B cell (primary cell): ENCODE measurements around the gene PRPF19. TPM values are rescaled to one million over a fixed set of nuclear protein-coding genes. Genes with fewer than 3 reads are reported as not detected.
A peak's percentile ranks its signal among the peaks of the same experiment; 100 is the strongest.

ENCODE experiments used
- ATAC-seq: fragments of 200-7000 bp; cut with Tn5 transposase; one replicate; pipeline ENCODE4 v1.10.0; 2021; ENCODE audit warnings: low read depth, mild to moderate bottlenecking, moderate number of reproducible peaks, moderate library complexity
- CTCF ChIA-PET: fragments of 350-600 bp; sonication (Branson Sonifier 250); formaldehyde crosslinking; loops from one replicate; lab custom pipeline; 2021; ENCODE audit warnings: antibody characterized with exemption, inconsistent platforms; lab: Charles Lee
- POLR2A ChIA-PET: fragments of 350-600 bp; sonication (Branson Sonifier 250); formaldehyde crosslinking; loops from one replicate; lab custom pipeline; 2021; ENCODE audit warnings: antibody characterized with exemption; lab: Charles Lee
- DNase-seq: peaks from one replicate; pipeline ENCODE4 v3.0.0; 2013
- H2AFZ ChIP-seq: 2 replicates; pipeline ENCODE4 v1.6.1; 2012; ENCODE audit warnings: mild to moderate bottlenecking, low read depth, low read length; ENCODE audit not compliant: insufficient read depth, poor library complexity, severe bottlenecking
- H3K27ac ChIP-seq, 2 donors: 1 replicate in 1 of 2; 2 replicates in 1 of 2; pipeline ENCODE4 v1.5.1; 2012 to 2013; ENCODE audit warnings: low read length in 2 of 2, mild to moderate bottlenecking in 2 of 2, moderate library complexity in 1 of 2
- H3K27me3 ChIP-seq, 4 experiments: fragments of 200-600 bp in 1 of 4; sonication (generic) in 1 of 4; replicated peaks in 1 of 4; 1 replicate in 2 of 4; 2 replicates in 2 of 4; pipeline versions ENCODE4 v1.6.1 to v1.7.0; 2013 to 2016; ENCODE audit warnings: low read length in 3 of 4, mild to moderate bottlenecking in 2 of 4, mixed read lengths in 1 of 4, moderate library complexity in 1 of 4; ENCODE audit not compliant: insufficient read depth in 4 of 4, control insufficient read depth in 3 of 4; ENCODE audit errors: control extremely low read depth in 1 of 4
- H3K36me3 ChIP-seq, 2 experiments: replicated peaks in 1 of 2; 1 replicate in 1 of 2; 2 replicates in 1 of 2; pipeline versions ENCODE4 v1.6.1 to v1.7.1; 2013; ENCODE audit warnings: low read length in 1 of 2; ENCODE audit not compliant: insufficient read depth in 2 of 2, control insufficient read depth in 1 of 2; ENCODE audit errors: control extremely low read depth in 1 of 2, extremely low read depth in 1 of 2
- H3K4me1 ChIP-seq, 2 donors: fragments of 200-600 bp in 1 of 2; sonication (generic) in 1 of 2; 1 replicate in 1 of 2; 2 replicates in 1 of 2; pipeline versions ENCODE4 v1.5.1 to v1.6.1; 2013 to 2017; ENCODE audit warnings: low read length in 2 of 2; ENCODE audit not compliant: control insufficient read depth in 2 of 2, insufficient read depth in 2 of 2
- H3K4me2 ChIP-seq: replicated peaks from 2 replicates; pipeline ENCODE3; 2012; ENCODE audit warnings: mild to moderate bottlenecking, low read depth, low read length; ENCODE audit not compliant: poor library complexity, severe bottlenecking
- H3K4me3 ChIP-seq, 5 experiments: fragments of 200-600 bp in 1 of 5; sonication (generic) in 1 of 5; 1 replicate in 3 of 5; 2 replicates in 2 of 5; pipeline versions ENCODE4 v1.5.1 to v1.7.0; 2011 to 2016; ENCODE audit warnings: low read length in 4 of 5, mild to moderate bottlenecking in 4 of 5, low read depth in 2 of 5, control low read depth in 1 of 5, moderate library complexity in 1 of 5; ENCODE audit not compliant: insufficient read depth in 1 of 5; ENCODE audit errors: control extremely low read depth in 1 of 5, extremely low read depth in 1 of 5
- H3K79me2 ChIP-seq: fragments of 200-600 bp; sonication (generic); one replicate; pipeline ENCODE4 v1.6.0; 2016; ENCODE audit warnings: low read length; ENCODE audit not compliant: control insufficient read depth, insufficient read depth
- H3K9ac ChIP-seq: fragments of 200-600 bp; sonication (generic); 2 replicates; pipeline ENCODE4 v1.6.1; 2017; ENCODE audit warnings: mild to moderate bottlenecking, low read length, moderate library complexity
- H3K9me3 ChIP-seq, 3 donors: one replicate each; pipeline versions ENCODE4 v1.6.1 to v1.7.1; 2013; ENCODE audit warnings: low read length in 2 of 3; ENCODE audit not compliant: control insufficient read depth in 2 of 3, insufficient read depth in 1 of 3; ENCODE audit errors: control extremely low read depth in 1 of 3
- H4K20me1 ChIP-seq: 2 replicates; pipeline ENCODE4 v1.6.0; 2012; ENCODE audit warnings: mild to moderate bottlenecking, low read length; ENCODE audit not compliant: insufficient read depth, control insufficient read depth, poor library complexity, severe bottlenecking
- H3K27ac Mint-ChIP-seq: one replicate; pipeline ENCODE4 v1.8.0; 2021; ENCODE audit warnings: mixed read lengths
- H3K27me3 Mint-ChIP-seq: one replicate; pipeline ENCODE4 v1.8.0; 2021; ENCODE audit warnings: mixed read lengths
- H3K4me1 Mint-ChIP-seq: one replicate; pipeline ENCODE4 v1.8.0; 2021; ENCODE audit warnings: mixed read lengths
- H3K4me3 Mint-ChIP-seq: one replicate; pipeline ENCODE4 v1.8.0; 2021; ENCODE audit warnings: mixed read lengths
- H3K9me3 Mint-ChIP-seq: one replicate; pipeline ENCODE4 v1.8.0; 2022; ENCODE audit warnings: mixed read lengths; ENCODE audit not compliant: insufficient read depth
- EZH2 ChIP-seq: IDR thresholded peaks from 2 replicates; pipeline ENCODE4 v1.6.1; 2012; ENCODE audit warnings: borderline replicate concordance, low read depth, mild to moderate bottlenecking, moderate library complexity, low read length; ENCODE audit not compliant: insufficient read depth, poor library complexity, severe bottlenecking
- WGBS: methylation state at CpG from one replicate; pipeline ENCODE4 v1.1.5; 2013; ENCODE audit warnings: missing lambda C conversion rate; ENCODE audit not compliant: insufficient coverage; 5-methylcytosine and 5-hydroxymethylcytosine counted together
- intact Hi-C: fragments of 100-400 bp; cut with micrococcal nuclease; formaldehyde crosslinking; loops from one replicate; pipeline ENCODE4 v1.10.0; 2022
- polyA plus RNA-seq: library from polyadenylated mRNA; depleted of rRNA; stranded (reverse); fragments of >200 nt; gene quantifications from 2 replicates; pipeline ENCODE4 v1.2.3, GENCODE V29; 2012
- total RNA-seq, 2 donors: library from RNA; stranded (reverse); fragments of 120-200 nt in 1 of 2; gene quantifications; 1 replicate in 1 of 2; 2 replicates in 1 of 2; pipeline versions ENCODE4 v1.2.3 to v1.2.4, GENCODE V29; 2013 to 2022
- TF ChIP-seq, protein P1 (sequence below): fragments of 200-600 bp; IDR thresholded peaks from one replicate; pipeline ENCODE4 v1.8.0; 2022; ENCODE audit warnings: antibody characterized with exemption, mild to moderate bottlenecking

Gene PRPF19
- total and polyA plus RNA-seq, 2 donors (not counting 1 experiment from before 2014, with no cell fraction given), result 41.8 to 89.9 TPM

GRCh38 chr11:60921259-60921658, 14.9 kb upstream of the PRPF19 start:
- no peak overlapping the region for H3K4me3 Mint-ChIP-seq
- peaks cover 0 to 43% of the 10 kb centered on the region in 2 experiments for H3K36me3 ChIP-seq
- H2AFZ ChIP-seq, result no peak overlapping the region
- peaks cover 78% of the 10 kb centered on the region for H4K20me1 ChIP-seq
- H3K9me3 Mint-ChIP-seq, result no peaks in the 10 kb centered on the region
- DNase-seq (no peak), ATAC-seq (no peak)
- peaks cover 0 to 30% (median 7%) of the 10 kb centered on the region in 4 experiments for H3K27me3 ChIP-seq
- peaks cover 7% of the 10 kb centered on the region for H3K27me3 Mint-ChIP-seq
- CTCF ChIA-PET, result interaction anchor here (0.6 to 11.8 kb wide), 3 partner anchors 19 to 143 kb away, joined by 4 to 129 read pairs (median 4); partner anchors contain the start of gene PRPF19
- no peak overlapping the region for H3K27ac Mint-ChIP-seq
- peaks cover 0 to 4% (median 0%) of the 10 kb centered on the region in 3 donors for H3K9me3 ChIP-seq
- no peak overlapping the region for H3K4me3 ChIP-seq
- peaks cover 49% of the 10 kb centered on the region for H3K79me2 ChIP-seq
- TF ChIP-seq, protein P1, sequence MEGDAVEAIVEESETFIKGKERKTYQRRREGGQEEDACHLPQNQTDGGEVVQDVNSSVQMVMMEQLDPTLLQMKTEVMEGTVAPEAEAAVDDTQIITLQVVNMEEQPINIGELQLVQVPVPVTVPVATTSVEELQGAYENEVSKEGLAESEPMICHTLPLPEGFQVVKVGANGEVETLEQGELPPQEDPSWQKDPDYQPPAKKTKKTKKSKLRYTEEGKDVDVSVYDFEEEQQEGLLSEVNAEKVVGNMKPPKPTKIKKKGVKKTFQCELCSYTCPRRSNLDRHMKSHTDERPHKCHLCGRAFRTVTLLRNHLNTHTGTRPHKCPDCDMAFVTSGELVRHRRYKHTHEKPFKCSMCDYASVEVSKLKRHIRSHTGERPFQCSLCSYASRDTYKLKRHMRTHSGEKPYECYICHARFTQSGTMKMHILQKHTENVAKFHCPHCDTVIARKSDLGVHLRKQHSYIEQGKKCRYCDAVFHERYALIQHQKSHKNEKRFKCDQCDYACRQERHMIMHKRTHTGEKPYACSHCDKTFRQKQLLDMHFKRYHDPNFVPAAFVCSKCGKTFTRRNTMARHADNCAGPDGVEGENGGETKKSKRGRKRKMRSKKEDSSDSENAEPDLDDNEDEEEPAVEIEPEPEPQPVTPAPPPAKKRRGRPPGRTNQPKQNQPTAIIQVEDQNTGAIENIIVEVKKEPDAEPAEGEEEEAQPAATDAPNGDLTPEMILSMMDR, result no peak
- no peak for TF ChIP-seq EZH2
- no peak overlapping the region for H3K27ac ChIP-seq
- POLR2A ChIA-PET, result interaction anchor here (1.1 to 8.3 kb wide), 2 partner anchors 11 kb away, joined by 3 to 96 read pairs; no protein-coding TSS in a partner anchor
- H3K4me1 Mint-ChIP-seq, result peaks cover 63% of the 10 kb centered on the region
- H3K4me2 ChIP-seq, result no peak overlapping the region
- H3K9ac ChIP-seq, result no peak overlapping the region
- peaks cover 55 to 66% of the 10 kb centered on the region in 2 donors for H3K4me1 ChIP-seq
- intact Hi-C loops, result no loop called here
- WGBS, result 98% methylated on average over 5 of the region's 11 CpGs

GRCh38 chr11:60919956-60920355, 13.6 kb upstream of the PRPF19 start:
- 80% methylated on average over 1 of the region's 2 CpGs for WGBS
- Histone ChIP-seq H3K4me3 (no peak overlapping the region), H3K9ac (no peak overlapping the region), H3K36me3 (peaks cover 0 to 43% of the 10 kb centered on the region in 2 experiments), H3K27me3 (peaks cover 0 to 22% (median 6%) of the 10 kb centered on the region in 4 experiments), H2AFZ (no peak overlapping the region), H3K27ac (no peak overlapping the region), H4K20me1 (peaks cover 78% of the 10 kb centered on the region), H3K4me2 (peak overlapping the region; percentile 53), H3K4me1 (peaks cover 56 to 67% of the 10 kb centered on the region in 2 donors), H3K79me2 (peaks cover 59% of the 10 kb centered on the region), H3K9me3 (no peaks in the 10 kb centered on the region)
- no peak overlapping the region for H3K4me3 Mint-ChIP-seq
- no peaks in the 10 kb centered on the region for H3K9me3 Mint-ChIP-seq
- DNase-seq, result no peak
- POLR2A ChIA-PET, result interaction anchor here (0.6 to 8.3 kb wide), 2 partner anchors 12 to 1868 kb away, joined by 3 to 96 read pairs; no protein-coding TSS in a partner anchor
- no peak for TF ChIP-seq EZH2
- TF ChIP-seq, protein P1, result no peak
- no peak overlapping the region for H3K27ac Mint-ChIP-seq
- intact Hi-C loops, result loop anchor here (5.0 to 10.0 kb wide), 3 partner anchors 435 to 1255 kb away; partner anchors contain the start of genes FTH1 and PATL1
- no peak for ATAC-seq
- no peaks in the 10 kb centered on the region for H3K27me3 Mint-ChIP-seq
- CTCF ChIA-PET, result interaction anchor here (1.5 to 11.8 kb wide), 5 partner anchors 10 to 210 kb away, joined by 3 to 129 read pairs (median 5); partner anchors contain the start of gene PRPF19
- peaks cover 65% of the 10 kb centered on the region for H3K4me1 Mint-ChIP-seq
